ENCODE data around the gene MAN2A2. TPM values are rescaled to one million over a fixed set of nuclear protein-coding genes. Genes with fewer than 3 reads are reported as not detected.
A peak's percentile ranks its signal among the peaks of the same experiment; 100 is the strongest.
"Not testable (repeated sequence)": the region's sequence is repeated elsewhere in the genome, so short reads cannot be mapped to it uniquely, and the experiment has no call there.

The MAN2A2 gene
- polyA plus RNA-seq, 1 donor = 44.0 TPM

DNA sequence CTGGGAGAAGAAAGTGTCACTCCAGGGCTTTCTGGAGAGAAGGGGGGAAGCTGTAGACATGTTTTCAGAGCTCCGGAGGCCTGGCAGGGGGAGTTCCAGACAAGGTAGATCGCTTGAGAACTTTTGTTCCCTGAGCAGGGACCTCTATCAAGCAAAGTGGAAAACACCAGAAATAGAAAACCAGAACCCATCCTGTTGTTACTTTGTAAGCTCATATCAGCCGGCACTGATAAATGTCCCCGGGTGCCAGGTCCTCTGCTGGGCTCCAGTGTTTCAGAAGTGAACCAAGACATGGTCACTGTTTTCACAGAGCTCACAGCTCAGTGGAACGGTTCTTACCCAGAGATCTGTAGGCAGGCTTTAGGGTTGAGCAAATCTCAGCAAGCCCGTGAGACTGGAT, 15.7 kb downstream of the MAN2A2 start:
- Histone ChIP-seq H3K4me1 (ENCODE audit: control insufficient read depth, insufficient read depth, low read length) (no peaks in the 10 kb centered on the region), H3K27me3 (ENCODE audit: control insufficient read depth, insufficient read depth, low read length) (no peaks in the 10 kb centered on the region), H3K4me3 (ENCODE audit: low read length) (no peak overlapping the region), H3K27ac (ENCODE audit: low read length) (no peak overlapping the region), H3K36me3 (ENCODE audit: control insufficient read depth, insufficient read depth, low read length) (peaks cover 61% of the 10 kb centered on the region), H3K9me3 (ENCODE audit: control insufficient read depth, low read depth, low read length) (no peaks in the 10 kb centered on the region)
- no peak for DNase-seq
- WGBS (ENCODE audit: insufficient coverage, low lambda C conversion rate) = no CpG with 5 or more reads among the region's 6 CpGs

DNA sequence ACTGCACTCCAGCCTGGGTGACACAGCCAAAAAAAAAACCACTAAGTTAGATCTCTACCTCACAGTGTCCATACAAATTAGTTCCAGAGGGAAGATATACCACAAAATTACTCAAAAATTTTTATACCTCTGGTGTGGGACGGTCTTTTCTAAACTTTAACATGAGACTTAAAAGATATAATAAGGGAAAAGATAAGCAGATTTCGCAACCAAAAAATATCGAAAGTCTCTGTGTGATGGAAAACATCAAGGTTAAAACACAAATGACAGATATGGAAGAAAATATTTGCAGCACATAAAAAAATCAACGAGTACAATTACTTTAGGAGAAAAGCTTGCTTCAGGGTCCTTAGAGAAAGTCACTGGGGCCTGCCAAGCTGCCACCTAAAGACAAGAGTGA, 18.8 kb downstream of the MAN2A2 start:
- DNase-seq = no peak
- Histone ChIP-seq H3K4me1 (ENCODE audit: control insufficient read depth, insufficient read depth, low read length) (no peaks in the 10 kb centered on the region), H3K27me3 (ENCODE audit: control insufficient read depth, insufficient read depth, low read length) (no peaks in the 10 kb centered on the region), H3K36me3 (ENCODE audit: control insufficient read depth, insufficient read depth, low read length) (peaks cover 39% of the 10 kb centered on the region), H3K9me3 (ENCODE audit: control insufficient read depth, low read depth, low read length) (no peaks in the 10 kb centered on the region), H3K27ac (ENCODE audit: low read length) (no peak overlapping the region), H3K4me3 (ENCODE audit: low read length) (no peak overlapping the region)
- 93% methylated on average over 2 of the region's 4 CpGs for WGBS (ENCODE audit: insufficient coverage, low lambda C conversion rate)

DNA sequence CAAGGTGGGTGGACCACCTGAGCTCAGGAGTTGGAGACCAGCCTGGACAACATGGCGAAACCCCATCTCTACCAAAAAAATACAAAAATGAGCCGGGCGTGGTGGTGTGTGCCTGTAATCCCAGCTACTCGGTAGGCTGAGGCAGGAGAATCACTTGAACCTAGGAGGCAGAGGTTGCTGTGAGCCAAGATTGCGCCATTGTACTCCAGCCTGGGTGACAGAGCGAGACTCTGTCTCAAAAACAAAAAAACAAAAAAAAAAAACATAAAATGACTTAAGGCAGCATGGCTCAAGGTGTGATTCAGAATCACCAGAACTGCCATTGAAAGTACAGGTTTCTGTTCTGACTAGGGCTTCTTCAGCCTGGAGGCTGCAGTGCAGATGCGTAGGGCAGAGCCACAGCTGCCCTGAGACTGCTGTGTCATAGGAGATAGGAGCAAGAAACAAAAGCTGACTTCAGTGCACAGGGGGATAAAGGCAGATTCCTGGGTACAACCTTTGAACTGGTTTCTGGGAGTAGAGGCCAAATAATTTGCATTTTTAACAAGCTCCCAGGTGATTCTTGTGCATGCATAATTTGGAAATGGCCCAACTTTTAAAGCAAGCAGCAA, 19.7 kb downstream of the MAN2A2 start:
- not testable (repeated sequence) for H3K4me1 ChIP-seq (ENCODE audit: control insufficient read depth, insufficient read depth, low read length); H3K27me3 ChIP-seq (ENCODE audit: control insufficient read depth, insufficient read depth, low read length); DNase-seq; H3K27ac ChIP-seq (ENCODE audit: low read length); H3K4me3 ChIP-seq (ENCODE audit: low read length); H3K9me3 ChIP-seq (ENCODE audit: control insufficient read depth, low read depth, low read length)
- peaks cover 30% of the 10 kb centered on the region for H3K36me3 ChIP-seq (ENCODE audit: control insufficient read depth, insufficient read depth, low read length)
- no CpG with 5 or more reads among the region's 7 CpGs for WGBS (ENCODE audit: insufficient coverage, low lambda C conversion rate)

DNA sequence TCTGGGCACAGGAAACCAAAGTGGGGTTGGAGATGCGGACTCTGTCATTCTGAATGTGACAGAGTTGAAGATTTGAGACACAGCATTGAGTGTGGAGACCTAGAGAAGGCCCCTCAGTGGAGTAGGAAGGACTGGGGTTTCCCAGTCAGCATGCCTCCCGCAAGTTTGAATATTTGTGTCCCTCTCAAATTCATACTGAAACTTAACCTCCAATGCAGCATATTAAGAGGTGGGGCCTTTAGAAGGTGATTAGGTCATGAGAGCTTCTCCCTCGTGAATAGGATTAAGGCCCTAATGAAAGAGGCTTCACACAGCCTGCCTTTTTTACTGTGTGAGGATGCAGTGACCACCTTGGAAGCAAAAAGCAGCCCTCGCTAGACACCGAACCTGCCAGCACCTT, 21.3 kb downstream of the MAN2A2 start:
- no peaks in the 10 kb centered on the region for H3K4me1 ChIP-seq (ENCODE audit: control insufficient read depth, insufficient read depth, low read length)
- H3K27ac ChIP-seq (ENCODE audit: low read length) = no peak overlapping the region
- no peaks in the 10 kb centered on the region for H3K27me3 ChIP-seq (ENCODE audit: control insufficient read depth, insufficient read depth, low read length)
- no peaks in the 10 kb centered on the region for H3K9me3 ChIP-seq (ENCODE audit: control insufficient read depth, low read depth, low read length)
- H3K36me3 ChIP-seq (ENCODE audit: control insufficient read depth, insufficient read depth, low read length) = peaks cover 18% of the 10 kb centered on the region
- no peak overlapping the region for H3K4me3 ChIP-seq (ENCODE audit: low read length)
- DNase-seq = no peak
- no CpG with 5 or more reads among the region's 5 CpGs for WGBS (ENCODE audit: insufficient coverage, low lambda C conversion rate)

DNA sequence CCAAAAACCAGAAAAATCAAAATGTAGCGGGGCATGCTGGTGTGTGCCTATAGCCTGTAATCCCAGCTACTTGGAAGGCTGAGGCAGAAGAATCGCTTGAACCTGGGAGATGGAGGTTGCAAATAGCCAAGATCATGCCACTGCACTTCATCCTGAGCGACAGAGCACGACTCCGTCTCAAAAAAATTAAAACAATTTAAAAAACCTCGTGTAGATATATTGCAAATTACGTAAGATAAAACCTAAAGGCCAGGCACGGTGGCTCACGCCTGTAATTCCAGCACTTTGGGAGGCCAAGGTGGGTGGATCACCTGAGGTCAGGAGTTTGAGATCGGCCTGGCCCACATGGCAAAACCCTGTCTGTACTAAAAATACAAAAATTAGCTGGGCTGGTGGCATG, 23.7 kb downstream of the MAN2A2 start:
- H3K27me3 ChIP-seq (ENCODE audit: control insufficient read depth, insufficient read depth, low read length); H3K4me3 ChIP-seq (ENCODE audit: low read length); H3K9me3 ChIP-seq (ENCODE audit: control insufficient read depth, low read depth, low read length); DNase-seq; H3K36me3 ChIP-seq (ENCODE audit: control insufficient read depth, insufficient read depth, low read length); H3K27ac ChIP-seq (ENCODE audit: low read length): not testable (repeated sequence)
- peaks cover 12% of the 10 kb centered on the region for H3K4me1 ChIP-seq (ENCODE audit: control insufficient read depth, insufficient read depth, low read length)
- WGBS (ENCODE audit: insufficient coverage, low lambda C conversion rate) = no CpG with 5 or more reads among the region's 10 CpGs

DNA sequence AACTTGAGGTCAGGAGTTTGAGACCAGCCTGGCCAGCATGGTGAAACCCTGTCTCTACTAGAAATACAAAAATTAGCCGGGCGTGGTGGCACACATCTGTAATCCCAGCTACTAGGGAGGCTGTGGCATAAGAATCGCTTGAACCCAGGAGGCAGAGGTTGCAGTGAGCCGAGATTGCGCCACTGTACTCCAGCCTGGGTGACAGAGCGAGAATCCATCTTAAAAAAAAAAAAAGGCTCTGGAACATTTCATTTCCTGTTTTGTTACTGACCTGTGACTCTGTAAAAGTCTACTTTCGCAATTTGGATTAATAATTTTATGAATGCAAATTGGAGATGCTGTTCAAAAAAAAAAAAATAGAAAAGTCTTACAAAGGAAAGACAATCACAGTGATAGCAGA, 25.0 kb downstream of the MAN2A2 start:
- DNase-seq; H3K27ac ChIP-seq (ENCODE audit: low read length): not testable (repeated sequence)
- WGBS (ENCODE audit: insufficient coverage, low lambda C conversion rate) = 100% methylated on average over 1 of the region's 7 CpGs

DNA sequence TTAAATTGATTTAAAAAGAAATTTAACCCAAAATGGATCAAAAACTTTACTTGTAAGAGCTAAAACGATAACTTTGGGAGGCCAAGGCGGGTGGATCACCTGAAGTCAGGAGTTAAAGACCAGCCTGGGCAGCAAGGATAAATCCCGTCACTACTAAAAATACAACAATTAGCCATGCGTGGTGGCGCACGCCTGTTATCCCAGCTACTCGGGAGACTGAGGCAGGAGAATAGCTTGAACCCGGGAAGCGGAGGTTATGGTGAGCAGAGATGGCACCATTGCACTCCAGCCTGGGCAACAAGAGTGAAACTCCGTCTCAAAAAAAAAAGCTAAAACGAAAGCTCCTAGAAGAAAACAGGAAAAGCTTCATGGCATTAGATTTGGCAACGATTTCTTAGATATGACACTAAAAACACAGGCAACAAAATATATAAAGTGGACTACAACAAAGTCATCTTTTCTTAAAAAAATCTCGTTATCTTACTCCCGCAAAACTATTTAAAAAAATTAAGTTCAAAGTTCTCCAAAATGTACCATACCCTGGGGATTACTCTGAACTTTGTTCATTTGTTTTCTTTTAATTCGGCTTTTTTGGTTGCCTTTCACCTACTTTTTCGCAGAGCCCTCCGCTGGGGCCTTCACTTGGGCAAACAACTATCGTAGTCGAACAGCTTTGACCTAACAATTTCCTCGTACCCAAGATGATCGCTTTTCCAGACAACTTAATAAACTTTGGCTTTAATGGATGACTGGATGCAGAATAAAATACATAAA, 26.3 kb downstream of the MAN2A2 start:
- WGBS (ENCODE audit: insufficient coverage, low lambda C conversion rate) = 38% methylated on average over 5 of the region's 21 CpGs
- DNase-seq = peak in 1 of 2 donors; percentile 21
- Histone ChIP-seq H3K4me3 (ENCODE audit: low read length) (peak overlapping the region; percentile 82), H3K27me3 (ENCODE audit: control insufficient read depth, insufficient read depth, low read length) (no peaks in the 10 kb centered on the region), H3K36me3 (ENCODE audit: control insufficient read depth, insufficient read depth, low read length) (no peaks in the 10 kb centered on the region), H3K27ac (ENCODE audit: low read length) (peak overlapping the region; percentile 86), H3K9me3 (ENCODE audit: control insufficient read depth, low read depth, low read length) (no peaks in the 10 kb centered on the region), H3K4me1 (ENCODE audit: control insufficient read depth, insufficient read depth, low read length) (peaks cover 19% of the 10 kb centered on the region)

More for the DNA sequence above, 25.0 kb downstream of the MAN2A2 start:
- peaks cover 12% of the 10 kb centered on the region for H3K4me1 ChIP-seq (ENCODE audit: control insufficient read depth, insufficient read depth, low read length)
- H3K36me3 ChIP-seq (ENCODE audit: control insufficient read depth, insufficient read depth, low read length); H3K27me3 ChIP-seq (ENCODE audit: control insufficient read depth, insufficient read depth, low read length); H3K4me3 ChIP-seq (ENCODE audit: low read length); H3K9me3 ChIP-seq (ENCODE audit: control insufficient read depth, low read depth, low read length): not testable (repeated sequence)

DNA sequence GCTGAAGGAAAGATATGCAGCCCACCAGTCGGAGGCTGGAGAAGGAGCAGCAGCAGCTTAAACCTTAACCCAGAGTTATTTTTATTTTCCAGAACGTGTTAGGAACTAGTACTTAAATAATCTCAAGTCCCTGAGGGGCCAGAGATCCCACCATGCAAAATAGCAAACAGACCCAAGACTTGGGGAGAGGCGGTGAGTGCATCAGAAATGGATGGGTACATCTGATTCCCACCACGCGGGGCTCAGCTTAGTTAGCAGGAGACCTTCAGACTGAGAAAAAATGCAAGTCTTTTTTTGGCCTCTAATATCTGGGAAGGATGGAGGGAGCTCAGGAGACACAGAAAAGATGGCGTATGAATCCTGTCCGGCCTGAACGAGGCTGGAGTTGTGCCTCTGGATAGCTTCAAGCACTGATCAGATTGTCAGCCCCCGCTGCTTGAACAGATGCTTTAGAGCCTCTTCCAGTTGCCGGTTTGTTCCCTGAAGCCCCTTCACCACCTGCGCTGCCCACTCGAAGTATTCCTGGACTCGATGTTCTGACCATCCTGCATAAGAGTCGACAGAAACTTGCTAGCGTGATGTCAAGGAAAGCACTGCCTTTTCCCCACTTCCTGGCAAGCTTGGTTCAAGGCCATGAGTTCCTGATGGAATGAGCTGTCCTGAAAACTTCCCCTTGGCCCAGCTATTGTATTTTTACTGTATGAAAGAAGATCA, 27.9 kb downstream of the MAN2A2 start:
- Histone ChIP-seq H3K4me1 (ENCODE audit: control insufficient read depth, insufficient read depth, low read length) (peaks cover 26% of the 10 kb centered on the region), H3K4me3 (ENCODE audit: low read length) (no peak overlapping the region), H3K27me3 (ENCODE audit: control insufficient read depth, insufficient read depth, low read length) (no peaks in the 10 kb centered on the region), H3K9me3 (ENCODE audit: control insufficient read depth, low read depth, low read length) (no peaks in the 10 kb centered on the region), H3K27ac (ENCODE audit: low read length) (peak overlapping the region; percentile 86), H3K36me3 (ENCODE audit: control insufficient read depth, insufficient read depth, low read length) (no peaks in the 10 kb centered on the region)
- no peak for DNase-seq
- WGBS (ENCODE audit: insufficient coverage, low lambda C conversion rate) = no CpG with 5 or more reads among the region's 15 CpGs

DNA sequence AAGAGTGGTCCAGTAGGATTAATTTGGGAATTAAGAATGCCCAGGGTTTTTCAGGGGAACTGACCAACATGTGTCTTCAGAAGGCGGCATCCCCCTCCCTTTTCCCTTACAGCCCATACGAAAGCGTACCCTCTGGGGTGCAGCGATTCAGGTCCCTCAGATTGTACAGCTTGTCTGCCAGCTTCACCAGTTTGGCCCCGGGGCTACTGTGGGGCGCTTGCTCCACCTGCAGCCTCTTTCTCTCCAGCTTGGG, 28.4 kb downstream of the MAN2A2 start:
- no peaks in the 10 kb centered on the region for H3K27me3 ChIP-seq (ENCODE audit: control insufficient read depth, insufficient read depth, low read length)
- no peaks in the 10 kb centered on the region for H3K9me3 ChIP-seq (ENCODE audit: control insufficient read depth, low read depth, low read length)
- no CpG with 5 or more reads among the region's 6 CpGs for WGBS (ENCODE audit: insufficient coverage, low lambda C conversion rate)
- H3K36me3 ChIP-seq (ENCODE audit: control insufficient read depth, insufficient read depth, low read length) = no peaks in the 10 kb centered on the region
- peak overlapping the region; percentile 62 for H3K4me3 ChIP-seq (ENCODE audit: low read length)
- DNase-seq = no peak
- H3K4me1 ChIP-seq (ENCODE audit: control insufficient read depth, insufficient read depth, low read length) = peaks cover 31% of the 10 kb centered on the region
- peak overlapping the region; percentile 78 for H3K27ac ChIP-seq (ENCODE audit: low read length)

DNA sequence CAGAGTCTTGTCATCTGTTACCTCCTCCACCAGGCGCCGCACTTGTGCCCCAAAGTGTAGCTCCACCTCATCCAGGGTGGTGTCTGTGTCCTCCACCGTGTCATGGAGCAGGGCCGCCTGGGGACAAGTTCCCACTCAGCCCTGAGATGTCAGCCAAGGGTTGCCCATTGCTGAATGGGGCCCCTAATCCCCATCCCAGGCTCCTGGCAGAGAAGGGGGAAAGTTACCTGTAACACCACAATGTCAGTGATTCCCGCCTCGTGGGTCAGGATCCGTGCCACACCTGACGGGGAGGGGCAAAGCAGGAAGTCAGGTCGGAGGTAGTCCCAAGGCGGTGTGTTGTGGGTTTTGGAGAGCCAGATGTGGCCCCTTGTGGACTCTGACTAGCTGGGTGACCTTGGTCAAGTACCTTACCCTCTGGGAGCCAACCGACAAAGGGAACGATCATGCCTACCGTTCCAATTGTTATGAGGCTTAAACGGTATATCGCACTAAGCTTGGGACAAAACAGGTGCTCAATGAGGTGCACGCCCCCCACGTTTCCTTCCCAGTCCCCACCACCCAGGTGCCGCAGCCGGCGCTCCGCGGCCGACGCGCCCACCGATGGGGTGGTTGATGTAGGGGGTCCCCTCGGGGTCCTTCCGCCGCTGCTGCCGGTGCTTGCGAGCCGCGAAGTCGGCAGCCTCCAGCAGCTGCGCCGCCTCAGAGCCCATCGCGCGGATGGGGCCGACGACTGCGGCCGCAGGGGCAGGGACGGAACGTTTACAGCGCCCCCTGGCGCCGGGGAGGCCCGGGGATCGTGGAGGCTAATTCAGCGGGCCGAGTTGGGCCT, 28.9 kb downstream of the MAN2A2 start, which contains the start of gene HDDC3:
TSS of gene HDDC3 (minus strand) at position 722 of the 832 bp plus-strand sequence. CDS start at position 713, 9 bp downstream.
- Histone ChIP-seq H3K27ac (ENCODE audit: low read length) (peak within 1 kb of the TSS; percentile 78), H3K9me3 (ENCODE audit: control insufficient read depth, low read depth, low read length) (no peaks in the 10 kb centered on the region), H3K27me3 (ENCODE audit: control insufficient read depth, insufficient read depth, low read length) (no peaks in the 10 kb centered on the region), H3K4me3 (ENCODE audit: low read length) (peak within 1 kb of the TSS; percentile 62), H3K4me1 (ENCODE audit: control insufficient read depth, insufficient read depth, low read length) (peaks cover 31% of the 10 kb centered on the region), H3K36me3 (ENCODE audit: control insufficient read depth, insufficient read depth, low read length) (peaks cover 3% of the 10 kb centered on the region)
- DNase-seq = peak; percentile 83 to 93
- WGBS (ENCODE audit: insufficient coverage, low lambda C conversion rate) = no CpG with 5 or more reads among the region's 52 CpGs

All from large intestine (tissue), 3 donors.